Measurements from ENCODE around the gene BPIFB6. TPM values are rescaled to one million over a fixed set of nuclear protein-coding genes. Genes with fewer than 3 reads are reported as not detected.

BPIFB6 gene, protein sequence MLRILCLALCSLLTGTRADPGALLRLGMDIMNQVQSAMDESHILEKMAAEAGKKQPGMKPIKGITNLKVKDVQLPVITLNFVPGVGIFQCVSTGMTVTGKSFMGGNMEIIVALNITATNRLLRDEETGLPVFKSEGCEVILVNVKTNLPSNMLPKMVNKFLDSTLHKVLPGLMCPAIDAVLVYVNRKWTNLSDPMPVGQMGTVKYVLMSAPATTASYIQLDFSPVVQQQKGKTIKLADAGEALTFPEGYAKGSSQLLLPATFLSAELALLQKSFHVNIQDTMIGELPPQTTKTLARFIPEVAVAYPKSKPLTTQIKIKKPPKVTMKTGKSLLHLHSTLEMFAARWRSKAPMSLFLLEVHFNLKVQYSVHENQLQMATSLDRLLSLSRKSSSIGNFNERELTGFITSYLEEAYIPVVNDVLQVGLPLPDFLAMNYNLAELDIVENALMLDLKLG
- not detected for total RNA-seq

DNA sequence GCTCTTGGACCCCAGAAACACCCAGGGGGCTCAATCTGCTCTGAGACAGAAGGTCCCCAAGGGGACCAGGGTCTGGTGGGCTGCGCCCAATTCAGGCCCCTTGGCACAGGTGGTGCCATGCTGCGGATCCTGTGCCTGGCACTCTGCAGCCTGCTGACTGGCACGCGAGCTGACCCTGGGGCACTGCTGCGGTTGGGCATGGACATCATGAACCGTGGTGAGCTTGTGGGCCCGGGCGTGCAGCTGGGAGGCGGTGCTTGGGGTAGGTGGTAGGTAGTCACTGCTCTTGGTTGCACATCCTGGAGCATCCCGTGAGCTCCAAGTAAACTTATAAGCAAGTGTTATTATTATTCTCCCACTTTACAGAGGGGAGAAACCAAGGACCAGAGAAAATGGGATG is at the start of gene BPIFB6:
BPIFB6 (plus strand) TSS at position 118 of the 400 bp plus-strand sequence; CDS start at position 118, 0 bp downstream.
- no peak for DNase-seq (ENCODE audit: low spot score)

DNA sequence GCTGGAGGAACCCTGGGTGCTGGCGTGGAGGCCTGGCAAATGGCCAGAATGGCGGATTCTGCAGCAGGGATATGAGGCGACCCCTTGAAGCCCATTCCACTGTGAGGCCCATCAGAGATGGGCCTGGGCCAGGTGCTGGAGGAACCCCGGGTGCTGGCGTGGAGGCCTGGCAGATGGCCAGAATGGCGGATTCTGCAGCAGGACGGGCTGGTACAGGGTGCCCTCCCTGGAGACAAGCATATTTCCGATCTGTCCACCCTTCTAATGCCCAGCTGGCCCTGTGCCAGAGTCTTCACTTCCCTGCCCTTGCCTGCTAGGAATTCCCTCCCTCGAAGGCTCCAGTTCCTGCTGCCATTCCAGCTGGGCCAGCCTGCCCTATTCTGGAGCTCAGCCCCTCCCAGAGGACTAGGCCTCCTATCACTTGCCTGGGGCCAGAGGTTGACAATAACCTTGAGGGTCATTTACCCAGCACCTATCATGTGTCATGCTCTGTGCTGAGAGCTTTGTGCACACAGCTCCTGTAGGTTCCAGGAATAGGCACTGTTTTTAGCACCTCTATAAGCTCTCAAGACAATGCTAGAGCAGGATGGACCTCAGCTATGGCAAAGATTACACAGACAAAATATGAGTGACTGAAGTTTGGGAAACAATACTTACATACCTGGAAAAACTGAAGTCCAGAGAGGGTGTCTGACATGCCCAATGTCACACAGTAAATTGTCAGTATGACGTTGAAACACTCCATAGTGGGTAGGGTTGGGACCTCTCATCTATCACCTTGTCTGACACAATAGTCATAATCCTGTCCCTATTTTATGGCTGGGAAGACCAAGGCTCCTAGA is 48.6 kb upstream of the BPIFB6 start:
- no peak for DNase-seq (ENCODE audit: low spot score)

DNA sequence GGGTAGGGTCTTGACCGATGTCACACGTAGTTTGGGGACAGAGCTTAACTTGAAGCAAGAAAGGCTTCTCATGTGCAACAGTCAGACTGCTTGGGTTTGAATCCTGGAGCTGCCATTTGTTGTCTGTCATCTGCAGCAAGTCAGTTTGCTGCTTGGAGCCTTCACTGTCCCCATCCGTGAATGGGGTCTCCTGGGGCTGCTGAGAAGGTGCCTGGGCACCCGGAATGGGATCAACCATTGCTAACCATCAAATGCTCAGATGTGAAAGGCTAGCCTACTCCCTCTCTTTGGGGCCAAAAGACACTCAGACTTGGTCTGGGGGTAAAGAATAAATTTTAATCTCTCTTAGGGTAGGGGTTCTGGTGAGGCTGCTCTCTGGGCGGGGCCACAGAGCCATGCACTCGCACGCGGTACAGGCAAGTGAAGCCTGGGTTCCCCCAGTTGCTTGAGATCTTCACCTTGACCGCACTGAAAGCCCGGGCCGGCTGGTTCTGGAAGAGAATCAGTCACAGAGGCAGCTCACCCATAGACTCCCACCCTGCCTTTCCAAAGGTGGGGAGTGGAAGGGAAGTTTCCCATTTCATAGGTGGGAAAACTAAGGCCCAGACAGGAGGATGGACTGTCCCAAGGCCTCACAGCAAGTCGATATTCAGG is 47.9 kb upstream of the BPIFB6 start:
- no peak for DNase-seq (ENCODE audit: low spot score)

DNA sequence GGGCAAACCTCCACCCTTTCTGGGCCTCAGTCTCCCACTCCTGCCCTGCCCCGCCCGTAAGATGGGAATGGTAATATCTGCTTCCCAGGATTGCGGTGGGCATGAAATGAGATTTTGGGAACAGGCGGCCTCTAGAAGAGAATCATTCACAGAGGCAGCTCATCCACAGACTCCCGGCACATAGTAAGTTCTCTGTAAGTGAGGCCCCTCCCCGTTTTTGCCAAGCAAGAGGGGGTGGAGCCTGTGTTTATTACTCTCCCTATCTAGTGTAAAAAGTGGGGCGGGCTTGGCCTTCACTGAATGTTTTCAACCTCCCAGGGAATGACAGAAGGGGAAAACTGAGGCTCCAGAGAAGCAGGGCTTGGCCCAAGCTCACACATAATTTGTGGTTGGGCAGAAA is 47.3 kb upstream of the BPIFB6 start:
- no peak for DNase-seq (ENCODE audit: low spot score)

DNA sequence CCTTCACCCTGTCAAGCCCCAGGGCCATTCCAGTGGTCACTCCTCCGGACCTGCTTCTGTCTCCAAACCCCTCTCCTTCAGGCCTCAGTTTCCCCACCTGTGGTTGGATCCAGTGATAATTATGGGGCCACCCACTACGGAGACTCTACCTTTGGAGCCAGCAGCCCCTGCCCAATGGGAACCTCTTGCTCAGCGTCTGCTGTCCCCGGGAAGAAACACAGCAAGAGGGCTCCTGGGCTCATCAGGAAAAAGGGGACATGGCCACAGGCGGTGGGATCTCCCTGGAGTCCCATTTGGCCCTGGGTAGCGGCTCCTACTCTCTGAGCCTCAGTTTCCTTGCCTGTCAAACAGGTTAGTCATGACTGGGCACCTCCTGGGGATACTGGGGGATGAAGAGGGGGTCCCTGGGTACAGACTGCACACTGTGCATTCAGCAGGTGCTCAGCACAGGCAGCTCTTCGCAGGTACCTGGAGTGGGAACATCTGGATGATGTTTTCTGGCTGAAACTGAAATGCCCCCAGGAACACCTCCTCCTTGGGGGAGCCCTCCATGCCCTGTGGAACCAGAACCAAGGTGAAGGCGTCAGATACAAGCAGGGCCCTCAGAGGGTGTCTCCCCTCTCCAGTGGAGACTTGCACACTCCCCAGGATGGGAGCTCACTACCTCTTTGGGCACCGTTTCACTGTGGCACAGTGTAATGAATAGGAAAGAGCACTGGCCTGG is 46.7 kb upstream of the BPIFB6 start:
- no peak for DNase-seq (ENCODE audit: low spot score)

DNA sequence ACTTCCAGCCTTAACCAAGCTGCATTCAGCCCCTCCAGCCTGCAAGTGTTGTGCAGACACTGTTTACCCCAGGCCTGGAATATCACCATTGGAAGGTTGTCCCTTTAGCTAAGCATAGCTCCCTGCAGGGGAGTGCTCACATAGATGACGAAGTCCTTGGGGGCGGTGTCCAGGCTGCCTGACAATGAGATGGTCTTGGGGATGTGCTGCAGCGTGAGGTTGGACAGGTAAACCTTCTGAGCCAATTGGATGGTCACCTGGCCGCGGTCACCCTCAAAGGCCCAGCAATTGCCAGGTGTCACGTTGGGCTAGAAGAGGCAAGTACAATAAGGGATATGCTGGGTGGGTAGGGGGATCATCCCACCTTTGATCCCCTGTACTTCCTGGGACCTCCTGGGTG is 45.9 kb upstream of the BPIFB6 start:
- no peak for DNase-seq (ENCODE audit: low spot score)

DNA sequence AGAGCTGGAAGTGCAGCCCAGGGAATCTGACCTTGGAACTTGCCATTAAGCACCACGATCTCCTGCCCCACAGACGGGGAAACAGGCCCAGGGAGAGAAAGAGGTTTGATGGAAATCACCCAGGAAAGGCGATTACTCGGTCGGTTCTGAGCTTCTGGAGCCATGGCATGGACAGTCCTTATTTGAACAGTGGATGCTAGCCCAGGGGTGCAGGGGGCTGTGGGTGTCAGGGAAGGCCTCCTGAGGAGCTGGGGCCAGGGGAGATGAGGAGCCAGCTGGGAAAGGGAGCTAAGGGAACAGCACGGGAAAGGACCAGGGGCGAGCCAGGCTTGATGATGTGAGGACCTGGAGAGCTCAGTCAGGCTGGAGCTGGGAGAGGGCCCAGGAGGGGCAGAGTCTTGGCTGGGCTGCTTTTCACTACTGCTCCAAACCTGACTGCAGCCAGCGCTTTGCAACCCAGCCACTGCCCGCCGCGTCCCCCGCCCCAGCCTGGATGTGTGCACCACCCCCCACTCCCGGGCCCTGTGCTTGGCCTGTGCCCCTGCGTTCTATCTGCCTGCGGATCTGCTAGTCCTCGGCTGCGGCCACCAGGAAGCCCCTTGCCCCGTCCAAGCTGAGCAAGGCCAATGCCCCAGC is 45.0 kb upstream of the BPIFB6 start:
- DNase-seq (ENCODE audit: low spot score) = no peak

DNA sequence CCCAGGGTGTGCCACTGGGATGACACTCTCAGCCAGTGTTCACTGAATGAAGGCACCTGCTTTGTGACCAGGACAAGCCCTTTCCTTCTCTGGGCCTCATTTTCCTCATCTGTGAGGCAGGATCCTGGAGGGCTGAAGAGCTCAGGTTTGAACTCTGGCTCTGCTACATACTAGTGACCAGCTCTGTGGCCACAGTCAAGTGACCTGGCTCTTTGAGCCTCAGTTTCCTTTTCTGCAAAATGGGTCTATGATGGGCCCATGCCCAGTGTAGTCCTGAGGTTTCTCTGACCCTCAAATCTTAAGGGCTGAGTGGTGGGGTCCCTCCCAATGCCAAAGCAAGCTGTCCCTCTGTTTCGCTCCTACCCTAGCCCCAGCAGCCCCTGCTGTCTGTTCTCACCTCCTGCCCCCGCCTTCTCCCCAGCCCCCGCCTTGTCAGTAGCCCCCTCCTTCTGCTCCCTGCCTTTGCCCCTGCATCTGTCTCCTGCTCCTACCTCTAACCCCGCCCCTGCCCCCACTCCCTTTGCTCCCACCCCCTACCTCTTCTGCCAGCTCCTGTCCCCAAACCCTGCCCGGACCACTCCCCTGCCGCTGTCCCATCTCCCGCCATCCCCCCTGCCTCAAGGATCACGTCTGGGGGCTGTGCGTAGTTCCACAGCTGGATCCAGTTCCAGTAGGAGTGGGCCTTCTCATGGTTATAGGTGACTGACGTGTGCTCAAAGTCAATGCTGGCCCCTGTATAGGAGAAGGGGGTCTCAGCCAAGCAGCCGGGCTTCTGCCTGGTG is 44.2 kb upstream of the BPIFB6 start:
- no peak for DNase-seq (ENCODE audit: low spot score)

DNA sequence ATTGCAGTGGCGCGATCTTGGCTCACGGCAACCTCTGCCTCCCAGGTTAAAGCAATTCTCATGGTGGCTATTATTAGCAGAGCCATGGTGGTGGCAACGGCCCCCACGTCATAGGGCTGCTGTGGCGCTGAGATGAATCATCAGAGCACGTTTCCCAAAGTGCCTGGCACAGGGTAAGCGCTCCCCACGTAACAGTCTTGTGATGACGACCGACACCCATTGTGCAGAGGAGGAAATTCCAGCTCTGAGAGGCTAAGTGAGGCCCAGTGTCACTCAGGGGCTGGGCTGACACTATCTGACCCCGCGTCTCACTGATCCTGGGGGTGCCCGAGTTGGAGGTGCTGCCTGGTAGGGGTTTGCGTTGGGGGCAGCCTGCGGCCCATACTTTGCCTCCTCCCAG is 43.4 kb upstream of the BPIFB6 start:
- no peak for DNase-seq (ENCODE audit: low spot score)

DNA sequence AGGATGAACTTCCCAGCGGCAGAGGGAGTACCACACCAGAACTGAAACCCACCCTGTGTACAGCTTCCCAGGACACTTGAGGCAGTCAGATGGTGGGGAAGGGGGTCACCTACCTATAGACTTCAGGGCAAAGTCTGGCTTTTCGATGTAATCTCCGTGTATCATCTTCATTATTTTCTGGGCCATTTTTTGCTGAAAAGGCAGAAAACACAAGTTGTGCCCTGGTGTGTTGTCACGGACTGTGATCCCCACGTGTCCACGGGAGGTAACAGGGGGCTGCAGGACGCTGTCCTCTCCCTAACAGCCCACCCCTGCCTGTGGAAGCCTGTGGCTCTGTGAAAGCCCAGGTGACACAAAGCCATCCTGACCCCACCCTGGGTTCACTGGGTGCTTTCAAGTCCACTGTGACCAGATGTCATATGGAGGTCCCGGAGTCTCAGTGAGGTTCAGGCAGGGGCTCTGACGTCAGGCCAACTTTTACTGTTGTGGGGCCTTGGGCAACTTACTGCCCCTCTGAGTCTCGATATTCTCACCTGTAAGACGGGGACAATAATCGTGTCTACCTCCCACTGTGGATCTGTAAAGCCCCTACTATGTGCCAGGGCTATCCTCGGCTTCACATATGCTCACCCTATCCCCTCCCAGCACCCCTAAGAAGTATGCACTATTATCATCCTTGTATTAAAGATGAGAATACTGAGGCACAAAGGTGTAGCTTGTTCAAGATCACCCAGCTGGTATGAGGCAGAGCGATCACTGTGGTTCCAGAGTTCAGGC is 41.8 kb upstream of the BPIFB6 start:
- no peak for DNase-seq (ENCODE audit: low spot score)

DNA sequence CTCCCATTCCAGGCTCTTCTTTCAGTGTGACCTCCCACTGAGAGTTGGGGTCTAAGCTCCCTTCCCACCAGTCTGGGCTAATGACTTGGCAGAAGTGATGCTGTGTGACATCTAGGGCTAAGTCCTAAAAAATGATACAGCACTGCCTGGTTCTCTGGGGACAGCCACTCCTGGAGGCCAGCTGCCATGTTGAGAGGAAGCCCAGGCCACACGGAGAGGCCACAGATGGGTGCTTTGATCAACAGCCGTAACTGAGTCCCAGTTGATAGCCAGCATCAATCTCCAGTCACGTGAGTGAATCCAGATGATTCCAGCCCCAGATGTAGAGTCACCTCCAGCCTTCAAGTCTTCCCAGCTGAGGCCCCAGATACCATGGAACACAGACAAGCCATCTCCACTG is 41.0 kb upstream of the BPIFB6 start:
- no peak for DNase-seq (ENCODE audit: low spot score)

DNA sequence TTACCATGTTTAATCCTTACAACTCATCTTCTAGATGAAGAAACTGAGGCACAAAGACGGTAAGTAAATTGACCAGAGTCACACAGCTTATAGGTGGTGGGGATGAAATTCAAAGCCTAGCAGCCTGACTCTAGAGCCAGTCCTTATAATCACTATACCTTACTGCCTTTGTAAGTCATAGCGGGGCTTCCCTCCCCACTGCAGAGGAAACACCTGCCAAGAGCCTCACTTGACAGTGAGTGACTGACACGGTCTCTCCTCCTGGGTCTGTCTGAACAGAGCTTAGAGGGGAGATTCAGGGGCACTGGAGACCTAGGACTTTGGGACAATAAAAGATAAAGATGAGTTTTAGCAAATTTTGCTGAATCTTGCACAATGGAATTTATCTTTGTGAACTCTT is 40.1 kb upstream of the BPIFB6 start:
- DNase-seq (ENCODE audit: low spot score) = no peak

DNA sequence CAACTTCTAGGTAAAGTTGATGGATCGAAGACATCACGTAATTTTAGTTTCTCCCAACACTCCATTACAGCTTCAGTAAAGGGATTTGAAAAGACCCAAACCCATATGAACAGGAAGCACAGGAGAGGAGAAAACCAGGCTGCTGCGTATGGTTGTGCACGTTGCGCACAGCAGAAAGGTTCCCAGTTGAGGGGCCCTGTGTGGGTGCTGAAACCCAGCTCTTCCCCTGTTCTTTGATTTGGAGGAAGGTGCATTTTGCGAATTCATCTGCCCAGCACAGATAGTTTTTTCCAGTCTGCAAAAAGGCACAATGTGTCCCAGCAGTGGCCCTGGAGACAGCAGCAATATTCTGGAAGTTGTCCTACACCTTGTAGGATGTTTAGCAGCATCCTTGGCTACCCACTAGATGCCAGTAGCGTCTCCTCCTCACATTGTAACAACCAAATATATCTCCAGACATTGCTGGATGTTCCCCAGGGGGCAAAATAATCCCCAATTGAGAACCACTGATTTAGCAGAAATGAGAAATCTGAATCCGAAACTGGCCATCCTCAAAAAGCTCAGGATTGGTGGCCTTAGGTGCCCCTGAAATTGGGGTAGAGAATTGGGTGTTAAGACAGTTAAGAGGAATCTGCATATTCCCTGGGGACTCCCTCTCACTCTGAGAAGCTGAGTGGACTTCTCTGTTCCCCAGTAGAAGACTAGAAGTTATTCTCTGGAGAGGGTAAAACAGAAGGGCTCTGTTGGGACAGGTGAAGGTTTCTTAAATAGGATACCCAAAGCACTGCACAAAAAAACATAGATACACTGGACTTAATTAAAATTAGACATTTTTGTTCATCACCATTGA is 39.4 kb upstream of the BPIFB6 start:
- no peak for DNase-seq (ENCODE audit: low spot score)

DNA sequence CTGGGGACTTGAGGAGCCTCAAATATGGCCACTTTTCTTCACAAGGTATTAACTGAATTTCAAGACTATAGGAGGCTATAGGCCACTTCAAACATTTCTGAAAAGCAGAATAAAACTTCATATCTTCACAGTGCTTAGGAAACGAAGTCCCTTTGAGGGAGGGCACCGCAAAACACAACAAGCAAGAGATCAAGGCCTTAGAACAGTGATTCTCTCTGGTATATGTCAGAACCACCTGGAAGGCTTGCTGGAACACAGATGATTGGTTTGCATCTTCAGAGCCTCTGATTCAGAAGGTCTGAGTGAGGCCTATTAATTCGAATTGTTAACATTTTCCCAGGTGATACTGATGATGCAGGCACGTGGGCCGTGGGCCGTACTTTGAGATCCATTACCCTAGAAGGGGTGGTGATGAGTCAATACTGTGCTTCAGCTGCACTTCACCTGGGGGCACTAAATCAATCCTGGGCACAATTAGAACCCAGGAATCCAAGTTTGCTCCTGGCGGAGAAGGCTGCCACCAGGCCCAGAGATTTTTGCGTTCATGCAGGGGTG is 37.9 kb upstream of the BPIFB6 start:
- no peak for DNase-seq (ENCODE audit: low spot score)

DNA sequence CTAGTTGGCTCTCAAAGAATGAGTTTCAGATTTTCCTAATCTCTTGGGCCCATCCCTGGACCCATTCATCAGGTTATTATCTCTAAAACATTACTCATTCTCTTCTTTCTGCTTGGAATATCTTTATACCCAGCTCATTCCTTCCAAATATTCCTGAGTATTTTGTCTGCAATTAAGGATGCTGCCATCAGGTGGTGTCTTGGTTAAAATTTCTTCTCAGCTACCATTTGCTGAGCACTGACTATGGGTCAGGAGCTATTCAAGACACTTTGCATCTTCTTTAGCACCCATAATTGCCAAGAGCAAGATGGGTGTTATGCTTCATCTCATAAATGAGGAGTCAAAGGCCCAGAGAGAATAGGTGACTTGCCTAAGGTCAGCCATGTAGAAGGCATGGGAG is 35.6 kb upstream of the BPIFB6 start:
- no peak for DNase-seq (ENCODE audit: low spot score)

DNA sequence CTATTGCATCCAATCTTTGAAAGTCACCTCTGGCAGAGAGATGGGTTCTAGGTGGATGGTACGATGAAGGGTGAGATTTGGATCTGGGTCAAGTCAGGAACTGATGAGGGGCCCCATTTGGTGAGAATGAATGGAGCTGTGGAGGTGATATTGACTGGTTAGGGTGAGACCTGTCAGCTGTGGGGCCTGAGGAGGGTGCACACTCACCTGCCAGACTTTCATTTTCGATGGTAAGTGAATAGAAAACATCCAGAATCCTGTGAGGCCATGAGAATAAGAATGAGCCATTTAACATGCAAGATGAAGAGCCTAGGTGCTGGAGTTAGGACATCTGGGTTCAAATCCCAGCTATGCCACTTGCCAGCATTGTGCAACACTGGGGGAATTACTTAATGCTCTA is 34.0 kb upstream of the BPIFB6 start:
- no peak for DNase-seq (ENCODE audit: low spot score)

DNA sequence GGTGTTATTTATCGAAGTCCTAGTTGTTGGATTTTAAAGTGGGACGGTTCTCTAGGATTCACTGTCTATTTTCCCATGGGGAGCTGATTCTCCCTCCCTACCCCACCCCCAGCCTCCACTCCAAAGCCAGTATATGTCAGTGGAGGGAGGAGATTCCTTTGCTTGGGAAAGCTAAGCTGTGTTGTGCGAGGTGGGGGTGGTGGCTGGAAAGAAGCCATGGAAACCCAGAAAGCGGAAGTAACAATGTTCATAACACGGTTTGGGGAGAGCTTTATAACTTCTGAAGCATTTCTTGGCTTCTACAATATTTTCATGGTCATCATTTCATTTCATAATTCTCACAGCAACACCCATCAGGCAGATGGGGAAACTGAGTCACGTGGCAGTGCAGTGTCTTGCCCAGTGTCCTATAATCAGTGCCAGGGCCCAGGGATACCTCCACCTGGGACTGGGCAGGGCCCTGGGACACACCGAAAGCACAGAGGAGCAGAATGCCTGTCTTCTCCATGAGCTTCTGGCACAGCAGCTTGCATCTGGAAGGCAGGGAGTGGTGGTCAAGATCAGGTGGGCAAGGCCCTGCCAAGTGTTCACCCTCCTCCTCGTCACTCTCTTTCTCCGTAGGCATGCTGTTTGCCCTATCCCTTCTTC is 31.7 kb upstream of the BPIFB6 start:
- DNase-seq (ENCODE audit: low spot score) = no peak
